GM18951 (cell line): ENCODE results near the gene PPP1R14C.
"Not testable (repeated sequence)": the region's sequence is repeated elsewhere in the genome, so short reads cannot be mapped to it uniquely, and the experiment has no call there.

Experiments
- POLR2A ChIP-seq: IDR thresholded peaks from 4 replicates; pipeline ENCODE4 v1.6.1; 2011; ENCODE audit warnings: mild to moderate bottlenecking; ENCODE audit not compliant: insufficient read length, insufficient read depth; ENCODE audit errors: extremely low read depth
- in situ Hi-C: fragments of 300-500 bp; cut with MboI; formaldehyde crosslinking; loops from one replicate; pipeline ENCODE4 v1.12.0; 2022; ENCODE audit warnings: low sequenced_read_pairs, mixed read lengths, inconsistent platforms; ENCODE audit not compliant: unreplicated experiment

The PPP1R14C gene

DNA sequence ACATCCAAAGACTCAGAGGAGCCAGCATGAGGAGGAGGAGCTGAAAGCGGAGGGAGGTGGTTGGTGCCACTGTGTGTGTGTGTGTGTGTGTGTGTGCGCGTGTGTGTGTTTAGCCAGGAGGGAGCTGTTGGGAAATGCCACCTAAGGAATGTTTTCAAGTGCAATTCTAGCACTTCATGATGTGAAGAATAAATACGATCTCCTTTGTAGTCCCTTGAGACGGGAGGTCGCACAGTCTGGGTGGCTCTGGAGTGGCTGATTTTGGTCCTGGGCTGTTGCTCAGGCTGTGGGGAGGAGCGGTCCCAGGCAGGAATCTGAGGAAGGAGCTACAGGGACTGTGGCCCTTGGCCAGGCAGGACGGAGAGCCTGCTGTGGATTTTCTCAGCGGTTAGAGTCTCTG is 93.7 kb downstream of the PPP1R14C start:
- no peak for TF ChIP-seq POLR2A
- in situ Hi-C loops: no loop called here

DNA sequence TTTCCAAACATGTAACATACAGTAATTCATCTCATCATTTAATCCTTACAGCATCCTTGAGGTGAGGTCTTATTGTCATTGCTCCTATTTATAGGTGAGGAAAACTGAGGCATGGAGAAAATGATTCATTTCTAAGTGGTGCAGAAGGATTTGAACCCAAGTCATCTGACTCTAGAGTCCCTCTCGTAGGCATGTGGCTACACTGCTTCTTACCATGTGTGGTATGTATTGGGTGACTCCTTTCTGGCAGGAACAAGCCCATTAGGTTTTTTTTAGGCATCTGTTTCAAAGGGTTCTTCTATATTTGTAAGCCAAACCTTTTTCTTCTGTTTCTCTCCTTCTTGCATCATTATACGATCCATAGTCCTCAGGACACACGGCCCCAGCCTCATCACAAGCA is 94.8 kb downstream of the PPP1R14C start:
- TF ChIP-seq POLR2A: no peak
- in situ Hi-C loops: no loop called here

DNA sequence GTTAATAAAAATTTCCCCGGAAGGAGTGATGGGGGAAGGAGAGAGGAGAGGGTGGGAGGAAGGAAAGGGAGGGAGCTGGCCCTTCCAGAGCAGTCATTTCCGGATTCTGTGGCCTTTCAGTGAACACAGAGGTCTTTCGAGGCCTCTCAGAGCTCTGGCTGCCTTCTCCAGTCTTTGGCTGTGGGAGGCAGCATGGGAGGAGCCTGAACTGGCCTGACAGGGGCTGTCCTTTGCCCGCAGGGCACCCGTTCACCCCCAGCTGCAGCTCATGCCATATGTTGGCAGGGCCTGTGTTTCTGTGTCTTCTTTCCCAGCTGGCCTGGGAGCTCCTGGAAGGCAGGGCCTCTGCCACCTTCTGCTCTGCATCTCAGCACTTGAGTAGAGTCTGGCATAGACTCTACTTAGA is 95.5 kb downstream of the PPP1R14C start:
- no peak for TF ChIP-seq POLR2A
- in situ Hi-C loops: no loop called here

DNA sequence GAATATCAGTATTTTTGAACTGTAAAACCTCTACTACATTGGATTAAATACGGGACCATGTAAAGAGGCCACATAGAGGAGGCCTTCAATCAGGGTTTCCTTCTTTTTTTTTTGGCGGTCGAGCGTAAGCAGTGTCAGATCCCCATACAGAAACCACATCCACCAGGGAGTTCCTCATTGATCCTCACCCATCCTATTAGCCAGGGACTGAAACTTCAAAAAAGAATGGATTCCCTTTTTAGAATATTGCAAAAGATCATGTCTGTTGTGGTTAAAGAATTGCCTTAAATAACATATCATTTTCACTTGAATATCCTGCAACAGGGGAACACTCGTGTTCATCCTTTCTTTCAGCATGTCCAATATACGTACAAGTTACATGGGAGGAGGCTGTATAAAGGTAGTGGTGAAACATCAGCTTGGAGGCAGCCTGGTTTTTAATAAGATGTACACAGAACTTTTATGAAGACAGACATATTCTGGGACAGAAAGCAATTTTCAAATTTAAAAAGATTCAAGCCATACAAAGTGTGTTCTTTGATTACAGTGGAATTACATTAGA is 96.1 kb downstream of the PPP1R14C start:
- no peak for TF ChIP-seq POLR2A

DNA sequence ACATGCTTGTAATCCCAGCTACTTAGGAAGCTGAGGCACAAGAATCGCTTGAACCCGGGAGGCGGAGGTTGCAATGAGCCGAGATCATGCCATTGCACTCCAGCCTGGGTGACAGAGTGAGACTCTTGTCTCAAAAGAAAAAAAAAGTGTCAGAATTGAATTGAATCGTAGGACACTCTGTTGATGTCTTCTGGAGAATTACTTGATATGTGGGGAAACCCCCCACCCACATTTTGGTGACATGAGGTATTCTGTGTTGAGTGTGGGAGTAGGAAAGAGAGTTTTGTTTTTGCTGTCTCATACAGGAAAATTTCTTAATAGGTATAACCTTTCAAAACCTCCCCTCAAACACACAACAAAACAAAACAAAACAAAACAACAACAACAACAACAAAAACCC is 98.9 kb downstream of the PPP1R14C start:
- in situ Hi-C loops: not testable (repeated sequence)

More for the DNA sequence above, 96.1 kb downstream of the PPP1R14C start:
- in situ Hi-C loops: no loop called here

DNA sequence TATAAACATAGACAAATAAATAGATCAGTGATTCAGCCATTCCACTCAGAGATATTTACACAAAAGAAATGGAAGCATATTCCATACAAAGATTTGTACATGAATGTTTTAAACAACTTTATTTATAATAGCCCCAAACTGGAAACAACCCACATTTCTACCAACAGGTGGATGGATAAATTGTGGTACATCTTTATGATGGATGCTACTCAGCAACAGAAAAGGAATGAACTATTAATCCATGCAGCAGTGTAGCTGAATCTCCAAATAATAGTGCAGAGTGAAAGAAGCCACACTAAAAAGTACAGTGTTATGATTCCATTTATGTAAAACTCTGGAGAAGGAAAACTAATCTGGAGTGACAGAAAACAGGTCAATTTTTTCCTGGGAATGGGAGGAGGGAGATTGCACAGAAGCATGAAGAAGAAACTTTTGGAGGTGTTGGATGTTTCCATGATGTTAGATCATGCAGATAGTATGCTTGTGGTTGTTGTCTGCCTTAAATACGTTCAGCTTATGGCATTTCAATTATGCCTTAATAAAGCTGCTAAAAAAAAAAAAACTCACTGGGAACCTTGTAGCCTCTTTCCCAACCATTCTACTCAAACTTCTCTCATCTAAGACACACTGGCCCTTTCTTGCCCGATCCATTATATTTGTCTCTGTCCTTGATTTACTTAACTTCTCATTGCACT is 100.9 kb downstream of the PPP1R14C start:
- TF ChIP-seq POLR2A: no peak
- in situ Hi-C loops: no loop called here

DNA sequence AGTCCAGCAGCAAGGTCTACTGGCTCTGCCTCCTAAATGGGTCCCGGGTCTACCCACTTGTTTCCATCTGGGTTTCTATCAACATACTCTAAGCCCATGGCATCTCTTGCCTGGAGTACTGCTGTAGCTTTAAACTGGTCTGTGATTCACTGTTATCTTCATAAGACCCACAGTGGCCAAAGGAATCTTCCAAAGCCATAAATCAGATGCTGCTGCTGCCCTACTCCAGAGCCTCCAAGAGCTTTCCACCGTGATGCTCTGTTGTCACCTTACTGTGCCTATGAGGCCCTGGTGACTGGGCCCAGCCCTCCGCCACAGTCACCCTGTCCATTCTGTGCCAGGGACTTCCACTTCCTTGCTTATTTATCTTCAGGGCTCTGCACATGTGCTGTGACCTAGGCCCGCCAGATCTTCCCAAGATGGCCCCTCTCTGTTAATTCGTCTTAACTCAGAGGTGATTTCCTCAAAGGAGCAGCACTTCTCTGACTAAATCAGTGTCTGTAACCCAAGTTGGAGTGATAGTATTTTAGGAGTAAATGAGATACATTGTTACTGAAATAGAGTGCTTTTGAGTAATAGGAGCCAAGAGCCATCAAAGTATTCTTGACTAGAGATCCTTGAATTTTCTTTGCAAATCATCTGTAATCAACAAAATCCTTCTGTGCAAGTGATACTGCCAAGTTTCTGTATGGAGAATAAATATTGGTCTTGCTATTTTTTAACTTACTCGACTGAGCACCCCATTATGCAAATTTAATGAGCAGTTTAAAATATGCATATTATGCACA is 102.5 kb downstream of the PPP1R14C start:
- in situ Hi-C loops: no loop called here
- no peak for TF ChIP-seq POLR2A

DNA sequence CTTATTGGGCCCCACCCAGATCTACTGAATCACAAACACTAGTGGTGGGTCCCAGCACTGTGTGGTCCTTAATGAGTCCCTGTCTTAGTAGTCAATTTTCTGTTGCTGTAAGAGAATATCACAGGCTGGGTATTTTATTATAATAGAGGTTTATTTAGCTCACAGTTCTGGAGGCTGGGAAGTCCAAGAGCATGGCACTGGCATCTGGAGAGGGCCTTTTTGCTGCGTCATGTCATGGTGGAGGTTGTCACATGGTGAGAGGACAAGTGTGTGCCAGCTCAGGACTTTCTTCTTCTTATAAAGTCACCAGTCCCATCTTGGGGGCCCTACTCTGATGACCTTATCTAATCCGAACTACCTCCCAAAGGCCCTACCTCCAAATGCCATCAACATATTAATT is 105.0 kb downstream of the PPP1R14C start:
- no peak for TF ChIP-seq POLR2A
- in situ Hi-C loops: no loop called here

DNA sequence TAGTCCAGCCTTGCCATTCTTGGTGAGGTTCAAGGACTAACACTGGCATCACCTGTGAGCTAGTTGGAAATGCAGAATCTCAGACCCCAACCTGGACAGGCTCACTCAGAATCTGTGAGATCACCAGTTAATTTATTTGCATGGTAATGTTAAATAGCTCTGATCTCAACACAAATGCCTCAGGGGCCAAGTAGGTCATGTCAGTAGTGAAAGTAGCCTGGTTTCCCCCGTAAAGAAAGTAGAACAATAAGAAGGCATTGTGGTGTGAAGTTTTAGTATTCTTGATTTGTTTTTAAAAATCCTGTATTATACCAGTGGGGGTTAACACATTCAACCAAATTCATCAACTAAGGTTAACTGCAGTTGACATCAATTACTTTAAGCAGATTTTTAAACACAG is 105.5 kb downstream of the PPP1R14C start:
- no peak for TF ChIP-seq POLR2A
- in situ Hi-C loops: no loop called here

DNA sequence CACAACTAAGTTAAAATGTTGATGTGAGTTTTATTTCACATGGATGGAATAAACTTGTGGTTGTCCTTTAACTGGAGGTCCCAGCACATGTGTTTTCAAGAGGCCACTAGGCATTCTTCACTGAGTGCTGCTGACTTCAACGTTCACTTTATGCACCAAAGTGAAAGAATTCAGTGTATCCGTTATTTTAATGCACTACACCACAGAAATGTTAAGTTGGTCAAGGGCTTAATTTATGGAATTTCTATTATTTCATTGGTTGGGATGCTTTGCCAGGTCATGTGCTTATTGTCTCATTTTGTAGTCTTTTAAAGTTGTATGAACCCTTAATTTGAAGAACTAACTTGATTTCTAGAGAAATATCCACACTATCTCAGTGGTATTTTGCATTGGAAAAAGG is 106.4 kb downstream of the PPP1R14C start:
- in situ Hi-C loops: no loop called here
- TF ChIP-seq POLR2A: no peak

DNA sequence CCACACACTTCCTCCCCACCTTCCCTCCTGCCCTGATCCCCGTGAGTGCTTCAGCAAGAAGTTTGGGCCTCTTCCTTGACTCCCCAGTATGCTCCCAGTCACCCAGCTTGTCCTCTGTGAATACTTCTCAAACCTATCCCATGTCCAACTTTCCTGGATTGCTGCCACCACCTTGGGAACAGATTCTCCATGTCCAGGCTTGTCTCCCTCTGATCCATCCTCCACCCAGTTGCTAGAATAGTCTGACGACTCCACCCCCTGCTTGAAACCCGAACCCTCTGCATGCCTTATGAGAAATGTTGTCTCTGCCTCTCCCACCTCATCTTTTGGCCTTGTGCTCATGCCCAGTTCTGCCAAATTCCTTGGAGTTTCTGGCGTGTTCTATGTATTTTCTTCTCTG is 108.0 kb downstream of the PPP1R14C start:
- no peak for TF ChIP-seq POLR2A
- in situ Hi-C loops: no loop called here

DNA sequence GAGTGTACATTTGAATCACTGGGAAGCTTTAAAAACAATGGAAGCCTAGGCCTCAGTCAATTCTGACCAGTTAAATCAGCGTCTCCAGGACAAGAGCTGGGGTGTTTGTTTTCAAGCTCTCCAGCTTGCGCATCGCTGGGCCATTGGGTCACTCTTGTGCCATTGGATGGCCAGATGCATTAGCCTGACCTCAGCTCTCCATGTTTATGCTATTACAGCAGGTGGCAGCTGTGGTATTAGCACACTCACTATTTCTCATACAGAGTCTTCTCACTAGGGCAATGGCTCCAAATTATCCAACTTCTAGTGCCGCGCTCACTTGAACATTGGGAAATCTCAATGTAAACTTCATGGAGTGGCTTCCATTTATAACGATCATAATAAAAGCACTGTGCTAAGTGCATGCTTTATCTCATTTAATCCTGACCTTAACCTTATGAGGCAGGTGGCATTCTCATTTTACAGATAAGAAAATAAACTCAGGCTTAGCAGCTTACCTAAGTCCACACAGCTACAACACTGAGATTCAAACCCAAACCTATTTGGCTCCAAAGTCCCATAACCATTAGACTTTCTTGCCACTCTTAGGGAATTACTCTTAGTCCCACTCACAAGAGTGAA is 108.8 kb downstream of the PPP1R14C start:
- in situ Hi-C loops: no loop called here
- TF ChIP-seq POLR2A: no peak

DNA sequence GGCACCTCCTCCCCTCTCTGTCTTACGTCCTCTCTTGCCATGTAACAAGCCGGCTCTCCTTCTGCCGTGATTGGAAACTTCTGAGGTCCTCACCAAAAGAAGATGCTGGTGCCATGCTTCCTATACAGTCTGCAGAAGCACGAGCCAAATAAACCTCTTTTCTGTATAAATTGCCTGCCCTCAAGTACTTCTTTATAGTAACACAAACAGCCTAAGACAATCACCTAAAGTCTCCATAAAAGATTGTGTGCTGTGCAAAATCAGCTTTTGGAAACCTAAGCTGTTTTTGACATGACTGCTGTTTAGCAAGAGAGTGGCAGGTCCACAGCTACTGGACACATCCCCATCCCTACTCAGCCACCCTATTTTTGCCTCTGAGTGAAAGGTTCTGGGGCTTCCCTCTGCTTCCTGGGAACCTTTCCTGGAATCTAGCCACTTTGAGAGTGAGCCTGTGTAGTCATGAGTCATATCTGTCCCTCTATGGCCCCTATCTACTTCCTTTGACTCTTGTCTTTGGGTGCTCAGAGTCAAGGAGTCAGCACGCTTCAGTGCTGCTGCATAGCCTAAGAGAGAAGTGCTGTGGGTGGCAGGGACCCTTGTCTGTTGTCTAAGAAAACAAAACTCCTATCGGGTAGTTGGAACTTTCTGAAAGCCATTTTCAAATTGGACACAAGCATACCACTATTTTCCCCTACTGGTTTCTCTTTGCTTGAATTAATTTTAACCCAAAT is 110.0 kb downstream of the PPP1R14C start:
- in situ Hi-C loops: no loop called here
- no peak for TF ChIP-seq POLR2A
